Heart left ventricle (tissue), 16 donors: ENCODE data around the gene CD1B. TPM values are rescaled to one million over a fixed set of nuclear protein-coding genes. Genes with fewer than 3 reads are reported as not detected.
A peak's percentile ranks its signal among the peaks of the same experiment; 100 is the strongest.
"Not testable (repeated sequence)": the region's sequence is repeated elsewhere in the genome, so short reads cannot be mapped to it uniquely, and the experiment has no call there.

ENCODE experiments used
- ATAC-seq, 4 donors: fragments of 200-7000 bp; cut with Tn5 transposase; one replicate each; pipeline ENCODE4 v1.9.1; 2020 to 2022; ENCODE audit warnings: moderate library complexity in 4 of 4, mild to moderate bottlenecking in 3 of 4, moderate number of reproducible peaks in 1 of 4
- DNase-seq, 5 donors: peaks; one replicate each; pipeline ENCODE4 v3.0.0-alpha.2; 2020
- H3K27ac ChIP-seq, 12 donors: fragments of 200-600 bp; sonication (generic) in 4 of 12; one replicate each; pipeline versions ENCODE4 v1.5.0 to v1.8.0; 2016 to 2022; ENCODE audit warnings: mild to moderate bottlenecking in 2 of 12
- H3K27me3 ChIP-seq, 9 donors: fragments of 200-600 bp; sonication (generic) in 2 of 9; one replicate each; pipeline versions ENCODE4 v1.5.1 to v1.8.0; 2016 to 2022; ENCODE audit warnings: mild to moderate bottlenecking in 3 of 9
- H3K36me3 ChIP-seq, 9 donors: fragments of 200-600 bp; sonication (generic) in 2 of 9; one replicate each; pipeline versions ENCODE4 v1.5.0 to v1.8.0; 2018 to 2022; ENCODE audit warnings: mild to moderate bottlenecking in 2 of 9
- H3K4me1 ChIP-seq, 12 donors: fragments of 200-600 bp; sonication (generic) in 4 of 12; one replicate each; pipeline versions ENCODE4 v1.5.0 to v1.8.0; 2016 to 2022; ENCODE audit warnings: mild to moderate bottlenecking in 3 of 12
- H3K4me3 ChIP-seq, 12 donors: fragments of 200-600 bp; sonication (generic) in 4 of 12; one replicate each; pipeline versions ENCODE4 v1.5.0 to v1.8.0; 2017 to 2022; ENCODE audit warnings: mild to moderate bottlenecking in 9 of 12, moderate library complexity in 4 of 12
- H3K9me3 ChIP-seq, 12 donors: fragments of 200-600 bp; sonication (generic) in 4 of 12; one replicate each; pipeline versions ENCODE4 v1.5.0 to v1.8.0; 2016 to 2022; ENCODE audit warnings: mild to moderate bottlenecking in 1 of 12
- POLR2A ChIP-seq, 2 donors: fragments of 450-650 bp; IDR thresholded peaks; one replicate each; pipeline ENCODE4 v1.6.1; 2017; ENCODE audit warnings: antibody characterized with exemption in 2 of 2, mild to moderate bottlenecking in 2 of 2, moderate library complexity in 2 of 2
- WGBS, 4 donors: extraction: QIAGEN DNeasy Blood & Tissue Kit in 2 of 4; methylation state at CpG; one replicate each; pipeline versions ENCODE4 v1.1.5 to v1.1.7; 2013 to 2018; 5-methylcytosine and 5-hydroxymethylcytosine counted together
- intact Hi-C, 10 donors: fragments of 100-400 bp; cut with DNase I; formaldehyde crosslinking; loops; one replicate each; pipeline versions ENCODE4 v1.11.1 to v1.14.2; 2022
- polyA plus RNA-seq, 2 donors: library from polyadenylated mRNA; stranded (reverse); fragments of 200-250 nt; gene quantifications; one replicate each; pipeline ENCODE4 v1.2.3, GENCODE V29; 2013
- total RNA-seq, 9 donors: library from RNA; depleted of rRNA in 2 of 9; stranded (reverse); fragments of >200 nt in 2 of 9; fragmentation: NEBNext Ultra II Directional in 3 of 9; extraction: Animal tissue kit (Norgen Biotek cat#: 25700) in 3 of 9; gene quantifications; one replicate each; pipeline versions ENCODE4 v1.1.0 to v1.2.4, GENCODE V29; 2016 to 2023
- TF ChIP-seq, protein P1 (sequence below), 12 donors: fragments of 200-600 bp; sonication (generic) in 4 of 12; IDR thresholded peaks; one replicate each; pipeline versions ENCODE4 v1.5.0 to v1.8.0; 2018 to 2022; ENCODE audit warnings: antibody characterized with exemption in 12 of 12, mild to moderate bottlenecking in 5 of 12
- donor health status: ischemic (EF 13 %, LVEDD 7.1; RV severe dilation, severe dysfunction).
- donor health status: healthy with polysubstance abuse.
- donor health status: DM: no; HTN: yes; CAD: no.
- donor health status: DM: no; HTN: no; CAD: no.
- donor health status: ischemic (EF 25% LVEDD 6.9; RV normal size, moderate dysfunction).
- donor health status: ischemic (EF 25% LVEDD 5.7; RV mildly dilated, moderate dysfunction).
- donor health status: healthy.
- donor health status: DM: yes; HTN: yes; CAD: no.
- donor health status: ischemic (EF 35%, LVEDD 5.7; RV mildly dilated, moderate dysfunction).
- donor health status: nonischemic (EF 11% LVEDD 7.7; RV severe dilation, severe dysfunction).
- donor health status: DM: yes; HTN: yes; CAD: no.
- donor health status: PGD.
- donor health status: ischemic (EF 29% LVEDD 5.4; RV normal size, mild dysfunction).
- donor health status: nonischemic (EF 23%, LVEDD 6.1; RV moderate dilation, normal function).

CD1B gene
- total and polyA plus RNA-seq, 11 donors, result 0.29 TPM; not detected in 10

- intact Hi-C loops, result no loop called here
- Histone ChIP-seq H3K4me1 (peaks cover 0 to 65% (median 0%) of the 10 kb centered on the region in 12 donors), H3K9me3 (peaks cover 0 to under 1% (median 0%) of the 10 kb centered on the region in 12 donors), H3K36me3 (no peaks in the 10 kb centered on the region), H3K4me3 (no peak overlapping the region), H3K27me3 (peaks cover 0 to 11% (median 0%) of the 10 kb centered on the region in 9 donors), H3K27ac (peak overlapping the region in 1 of 12 donors; percentile 87)
- 89 to 94% (median 91%) methylated on average over 1 of the region's 1 CpG for WGBS, 4 donors
- no peak for ATAC-seq
- DNase-seq, result no peak
- TF ChIP-seq POLR2A (IDR thresholded peaks at IDR 0.05), result no peak
- TF ChIP-seq, protein P1, sequence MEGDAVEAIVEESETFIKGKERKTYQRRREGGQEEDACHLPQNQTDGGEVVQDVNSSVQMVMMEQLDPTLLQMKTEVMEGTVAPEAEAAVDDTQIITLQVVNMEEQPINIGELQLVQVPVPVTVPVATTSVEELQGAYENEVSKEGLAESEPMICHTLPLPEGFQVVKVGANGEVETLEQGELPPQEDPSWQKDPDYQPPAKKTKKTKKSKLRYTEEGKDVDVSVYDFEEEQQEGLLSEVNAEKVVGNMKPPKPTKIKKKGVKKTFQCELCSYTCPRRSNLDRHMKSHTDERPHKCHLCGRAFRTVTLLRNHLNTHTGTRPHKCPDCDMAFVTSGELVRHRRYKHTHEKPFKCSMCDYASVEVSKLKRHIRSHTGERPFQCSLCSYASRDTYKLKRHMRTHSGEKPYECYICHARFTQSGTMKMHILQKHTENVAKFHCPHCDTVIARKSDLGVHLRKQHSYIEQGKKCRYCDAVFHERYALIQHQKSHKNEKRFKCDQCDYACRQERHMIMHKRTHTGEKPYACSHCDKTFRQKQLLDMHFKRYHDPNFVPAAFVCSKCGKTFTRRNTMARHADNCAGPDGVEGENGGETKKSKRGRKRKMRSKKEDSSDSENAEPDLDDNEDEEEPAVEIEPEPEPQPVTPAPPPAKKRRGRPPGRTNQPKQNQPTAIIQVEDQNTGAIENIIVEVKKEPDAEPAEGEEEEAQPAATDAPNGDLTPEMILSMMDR (IDR thresholded peaks at IDR 0.05), result no peak
These were observed 44.4 kb downstream of the CD1B start for GRCh38 chr1:158286941-158287346.

DNA sequence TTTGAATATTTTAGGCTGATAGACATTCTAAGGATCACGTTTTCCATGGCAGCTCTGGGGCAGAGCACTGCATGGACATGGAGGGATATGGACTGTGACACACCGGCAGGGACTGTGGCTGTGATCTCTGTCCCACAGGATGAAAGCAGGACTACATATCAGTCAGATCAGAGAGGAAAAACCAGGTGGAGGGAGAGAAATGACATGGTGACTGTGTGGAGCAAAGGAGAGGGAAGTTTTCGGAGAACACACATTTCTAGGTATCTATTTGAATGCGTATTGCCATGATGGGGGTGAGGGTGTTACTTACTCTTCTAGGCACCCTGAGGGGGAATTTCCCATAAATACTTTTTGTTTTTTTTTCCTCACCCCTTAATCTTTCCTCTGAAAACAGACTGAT lies 44.8 kb downstream of the CD1B start:
- Histone ChIP-seq H3K4me1 (peaks cover 0 to 60% (median 0%) of the 10 kb centered on the region in 12 donors), H3K27ac (peak overlapping the region in 1 of 12 donors; percentile 87), H3K4me3 (no peak overlapping the region), H3K27me3 (peaks cover 0 to 11% (median 0%) of the 10 kb centered on the region in 9 donors), H3K36me3 (no peaks in the 10 kb centered on the region), H3K9me3 (peaks cover 0 to 6% (median 0%) of the 10 kb centered on the region in 12 donors)
- intact Hi-C loops, result no loop called here
- ATAC-seq (no peak), DNase-seq (no peak)
- WGBS, 4 donors, result 74 to 85% (median 76%) methylated on average over 4 of the region's 4 CpGs
- TF ChIP-seq POLR2A (IDR thresholded peaks at IDR 0.05), result no peak
- TF ChIP-seq, protein P1 (IDR thresholded peaks at IDR 0.05), result no peak

DNA sequence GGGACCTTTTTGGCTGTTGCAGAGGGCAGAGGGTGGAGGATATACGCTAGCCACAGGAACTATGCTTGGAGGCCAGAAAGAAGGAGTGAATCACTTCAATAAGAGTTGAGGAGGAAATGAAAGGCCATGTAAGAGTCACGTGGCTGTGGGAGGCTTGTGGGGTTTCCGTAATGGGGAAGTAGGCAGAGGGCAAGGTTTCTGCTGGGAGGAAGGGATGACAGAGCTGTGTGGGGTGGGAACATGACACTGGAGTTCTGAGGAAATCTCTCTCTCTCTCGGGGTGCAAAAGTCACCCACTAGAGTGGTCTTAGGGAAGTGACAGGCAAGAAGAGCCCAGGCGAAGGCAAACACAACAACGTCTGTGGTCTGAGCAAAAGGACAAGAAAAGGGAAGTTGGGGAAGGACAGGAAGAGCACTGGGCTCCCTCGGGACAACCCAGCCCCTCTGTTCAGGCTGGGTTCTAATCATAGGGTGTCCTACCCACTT lies 45.5 kb downstream of the CD1B start:
- Histone ChIP-seq H3K4me3 (no peak overlapping the region), H3K36me3 (no peaks in the 10 kb centered on the region), H3K4me1 (peaks cover 0 to 53% (median 0%) of the 10 kb centered on the region in 12 donors), H3K27me3 (peaks cover 0 to 11% (median 0%) of the 10 kb centered on the region in 9 donors), H3K9me3 (peaks cover 0 to 12% (median 0%) of the 10 kb centered on the region in 12 donors), H3K27ac (peak overlapping the region in 1 of 12 donors; percentile 87)
- intact Hi-C loops, result no loop called here
- DNase-seq (peak in 4 of 5 donors; percentile 40 to 65 (median 45)), ATAC-seq (peak; percentile 58 to 94 (median 86))
- 39 to 51% (median 44%) methylated on average over 7 of the region's 7 CpGs for WGBS, 4 donors
- TF ChIP-seq POLR2A (IDR thresholded peaks at IDR 0.05), result no peak
- TF ChIP-seq, protein P1 (IDR thresholded peaks at IDR 0.05), result no peak

DNA sequence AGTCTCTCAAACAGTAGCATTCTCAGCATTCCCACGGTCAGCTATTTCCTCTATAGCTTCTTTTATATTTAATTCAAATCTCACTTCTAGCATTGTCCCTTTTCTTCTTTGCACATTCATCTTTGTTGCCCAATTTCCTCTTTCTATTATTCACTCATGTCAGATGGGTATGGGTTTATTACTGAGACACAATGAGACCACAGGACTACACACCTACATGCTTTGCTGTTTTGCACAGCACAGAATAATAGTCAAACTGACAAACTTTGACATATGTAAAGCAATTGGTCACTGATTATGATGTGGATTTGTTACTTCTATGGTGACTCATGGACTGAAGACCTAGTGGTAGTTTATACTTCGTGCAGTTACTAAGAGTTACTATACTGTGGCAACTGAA lies 47.4 kb downstream of the CD1B start:
- ATAC-seq (no peak), DNase-seq (no peak)
- H3K9me3 ChIP-seq, result peaks cover 0 to 16% (median 0%) of the 10 kb centered on the region in 12 donors
- no peaks in the 10 kb centered on the region for H3K36me3 ChIP-seq
- TF ChIP-seq POLR2A (IDR thresholded peaks at IDR 0.05), result no peak
- TF ChIP-seq, protein P1 (IDR thresholded peaks at IDR 0.05), result no peak
- peak overlapping the region in 1 of 12 donors; percentile 87 for H3K27ac ChIP-seq
- peaks cover 0 to 39% (median 0%) of the 10 kb centered on the region in 12 donors for H3K4me1 ChIP-seq
- WGBS, 4 donors, result 55 to 59% (median 56%) methylated on average over 2 of the region's 2 CpGs
- intact Hi-C loops, result no loop called here
- no peak overlapping the region for H3K4me3 ChIP-seq
- peaks cover 0 to 11% (median 0%) of the 10 kb centered on the region in 9 donors for H3K27me3 ChIP-seq

DNA sequence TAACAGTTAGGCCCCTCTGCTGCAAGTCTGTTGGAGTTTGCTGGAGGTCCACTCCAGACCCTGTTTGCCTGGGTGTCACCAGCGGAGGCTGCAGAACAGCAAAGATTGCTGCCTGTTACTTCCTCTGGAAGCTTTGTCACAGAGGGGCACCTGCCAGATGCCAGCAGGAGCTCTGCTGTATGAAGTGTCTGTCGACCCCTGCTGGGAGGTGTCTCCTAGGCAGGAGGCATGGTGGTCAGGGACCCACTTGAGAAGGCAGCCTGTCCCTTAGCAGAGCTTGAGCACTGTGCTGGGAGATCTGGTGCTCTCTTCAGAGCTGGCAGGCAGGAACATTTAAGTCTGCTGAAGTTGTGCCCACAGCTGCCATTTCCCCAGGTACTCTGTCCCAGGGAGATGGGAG lies 48.9 kb downstream of the CD1B start:
- H3K4me1 ChIP-seq, result peaks cover 0 to 37% (median 0%) of the 10 kb centered on the region in 12 donors
- H3K27me3 ChIP-seq, intact Hi-C loops, H3K36me3 ChIP-seq, H3K4me3 ChIP-seq, DNase-seq, H3K27ac ChIP-seq, ATAC-seq: not testable (repeated sequence)
- peaks cover 0 to 18% (median 0%) of the 10 kb centered on the region in 12 donors for H3K9me3 ChIP-seq
- 68 to 93% (median 69%) methylated on average over 2 of the region's 2 CpGs for WGBS, 4 donors
